Ovary (tissue), 3 donors: ENCODE results near the gene VPS8.
"Not testable (repeated sequence)": the region's sequence is repeated elsewhere in the genome, so short reads cannot be mapped to it uniquely, and the experiment has no call there.

Experiments used
- CTCF ChIP-seq, 3 donors: fragments of 450-650 bp in 2 of 3; fragments of 200-600 bp in 1 of 3; IDR thresholded peaks; one replicate each; pipeline versions ENCODE4 v1.5.1 to v1.8.0; 2016 to 2022; ENCODE audit warnings: antibody characterized with exemption in 3 of 3, mild to moderate bottlenecking in 1 of 3
- POLR2A ChIP-seq: fragments of 450-650 bp; IDR thresholded peaks from one replicate; pipeline ENCODE4 v1.6.1; 2017; ENCODE audit warnings: antibody characterized with exemption, mild to moderate bottlenecking, moderate library complexity
- donor health status: DM: no; HTN: no; CAD: no.

DNA sequence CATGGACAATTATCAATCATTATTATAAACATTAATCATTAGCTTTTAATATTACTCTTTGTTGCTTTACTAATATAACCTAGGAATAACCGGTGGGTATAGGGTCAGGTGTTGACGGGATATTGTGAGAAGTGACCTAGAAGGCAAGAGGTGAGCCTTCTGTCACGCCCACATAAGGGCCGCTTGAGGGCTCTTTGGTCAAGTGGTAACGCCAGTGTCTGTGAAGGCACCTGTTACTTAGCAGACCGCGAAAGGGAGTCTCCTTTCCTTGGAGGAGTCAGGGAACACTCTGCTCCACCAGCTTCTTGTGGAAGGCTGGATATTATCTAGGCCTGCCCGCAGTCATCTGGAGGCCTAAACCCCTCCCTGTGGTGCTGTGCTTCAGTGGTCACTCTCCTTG is 142.9 kb downstream of the VPS8 start:
- not testable (repeated sequence) for TF ChIP-seq POLR2A; CTCF (IDR thresholded peaks at IDR 0.05)
